NCI-H1048 (cell line): ENCODE results near the gene SULT1B1.

ENCODE experiments used
- DNase-seq: peaks from one replicate; lab custom pipeline; 2025; lab: John Stamatoyannopoulos, UW

The SULT1B1 gene

DNA sequence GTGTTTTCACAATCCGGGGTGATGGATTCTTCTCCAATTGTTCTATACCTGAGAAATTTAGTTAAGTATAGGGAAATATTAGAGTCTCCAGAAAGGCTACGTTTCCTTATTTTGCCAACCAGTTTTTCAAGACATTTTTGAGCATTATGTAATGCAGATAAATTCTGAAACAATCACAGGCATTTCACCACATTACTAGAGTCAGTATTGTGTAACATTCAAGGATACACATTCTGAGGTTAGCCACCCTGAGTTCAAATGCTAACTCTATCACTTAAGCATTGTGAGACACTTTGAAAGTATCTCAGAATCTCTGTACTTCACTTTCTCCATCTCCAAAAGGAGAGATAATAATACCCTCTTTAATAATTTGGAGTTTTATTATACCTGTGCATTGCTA lies 10.6 kb downstream of the SULT1B1 start:
- no peak for DNase-seq

DNA sequence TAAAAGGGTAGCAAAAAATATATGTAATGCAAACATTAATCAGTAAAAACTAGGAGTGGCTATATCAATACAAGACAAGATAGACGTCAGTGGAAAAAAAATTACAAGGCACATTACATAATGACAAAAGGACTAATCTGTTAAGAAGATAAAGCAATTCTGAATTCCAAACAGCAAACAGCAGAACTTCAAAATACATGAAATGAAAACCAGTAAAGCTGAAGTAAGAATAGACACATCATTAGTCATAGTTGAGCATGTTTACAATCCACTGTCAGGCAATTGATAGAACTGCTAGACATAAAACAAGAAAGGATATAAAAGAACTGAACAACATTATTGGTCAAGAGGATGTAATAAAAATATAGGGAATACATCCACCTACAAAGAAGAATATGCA lies 12.2 kb downstream of the SULT1B1 start:
- DNase-seq, result no peak

DNA sequence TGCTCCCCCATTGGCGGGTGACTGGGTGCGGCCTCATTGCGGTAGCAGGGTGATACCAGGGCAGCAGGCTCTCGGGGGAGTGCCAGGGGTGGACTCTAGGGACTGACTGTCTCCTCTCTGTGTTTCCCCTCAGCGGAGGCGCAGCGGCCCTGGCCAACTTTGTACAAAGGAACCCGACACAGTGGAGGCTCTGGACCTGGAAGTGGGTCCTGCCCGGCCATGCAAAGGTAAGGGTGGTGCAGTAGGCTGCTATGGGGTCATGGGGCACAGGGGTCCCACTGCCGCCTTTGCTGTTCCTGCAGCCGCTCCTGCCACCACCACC lies 16.3 kb downstream of the SULT1B1 start:
- no peak for DNase-seq

DNA sequence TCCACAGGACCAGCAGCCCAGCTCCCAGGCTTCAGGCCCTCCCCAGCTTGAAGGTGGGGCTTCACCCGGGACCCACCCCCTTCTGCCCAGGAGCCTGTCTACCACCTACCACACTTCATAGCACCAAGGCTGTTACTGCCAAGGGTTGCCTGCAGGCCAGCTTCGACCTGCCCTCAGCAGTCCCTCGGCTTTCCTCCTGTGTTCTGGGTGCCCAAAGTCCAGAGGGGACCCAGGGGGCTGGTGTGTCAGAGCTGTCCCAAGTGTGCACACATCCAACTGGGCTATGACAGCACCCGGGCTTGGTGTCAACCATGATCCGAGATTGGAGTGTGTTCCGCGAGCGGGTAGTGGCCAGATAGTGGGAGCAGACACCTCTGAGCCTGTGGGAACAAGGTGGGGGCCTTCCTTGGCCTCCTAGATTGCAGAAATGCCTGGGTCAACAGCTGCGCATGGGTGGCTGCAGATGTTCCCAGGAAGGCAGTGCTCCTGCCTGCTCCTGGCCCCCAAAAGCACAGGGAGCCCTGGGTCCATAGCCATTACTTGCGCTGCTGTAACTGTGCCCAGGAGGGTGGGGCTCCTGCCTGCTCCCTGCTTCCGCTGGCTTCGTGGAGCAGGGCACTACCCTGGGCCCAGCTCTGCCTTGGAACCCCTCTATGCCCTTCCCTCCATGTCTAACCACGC lies 16.8 kb downstream of the SULT1B1 start:
- no peak for DNase-seq

DNA sequence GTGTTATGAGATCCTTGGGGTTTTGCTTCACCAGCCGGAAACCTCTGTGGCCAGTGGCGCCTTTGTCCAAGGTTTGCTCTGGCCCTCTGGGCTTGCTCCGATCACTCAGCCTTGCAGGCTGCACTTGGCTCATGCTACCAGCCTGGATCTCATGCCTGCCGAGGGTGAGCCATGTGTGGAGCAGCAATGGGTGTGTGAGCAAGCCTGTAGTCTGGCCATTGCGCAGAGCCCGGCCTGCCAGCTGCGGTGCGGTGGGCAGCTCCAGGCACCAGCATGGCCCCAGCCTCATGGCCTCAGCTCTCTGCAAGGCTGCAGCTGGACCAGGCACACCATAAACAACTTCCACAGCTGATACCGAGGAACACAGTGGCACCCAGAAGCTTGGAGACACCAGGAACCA lies 17.8 kb downstream of the SULT1B1 start:
- no peak for DNase-seq

DNA sequence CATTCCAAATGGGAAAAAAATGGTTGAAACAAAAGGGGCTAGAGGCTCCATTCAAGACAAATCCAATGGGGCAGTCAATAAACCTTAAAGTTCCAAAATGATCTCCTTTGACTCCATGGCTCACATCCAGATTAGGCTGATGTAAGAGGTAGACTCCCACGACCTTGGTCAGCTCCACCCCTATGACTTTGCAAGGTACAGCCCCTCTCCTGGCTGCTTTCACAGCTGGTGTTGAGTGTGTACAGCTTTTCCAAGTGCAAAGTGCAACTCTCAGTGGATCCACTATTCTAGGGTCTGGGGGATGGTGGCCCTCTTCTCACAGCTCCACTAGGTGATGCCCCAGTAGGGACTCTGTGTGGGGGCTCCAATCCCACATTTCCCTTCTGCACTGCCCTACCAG lies 21.5 kb downstream of the SULT1B1 start:
- DNase-seq, result no peak

DNA sequence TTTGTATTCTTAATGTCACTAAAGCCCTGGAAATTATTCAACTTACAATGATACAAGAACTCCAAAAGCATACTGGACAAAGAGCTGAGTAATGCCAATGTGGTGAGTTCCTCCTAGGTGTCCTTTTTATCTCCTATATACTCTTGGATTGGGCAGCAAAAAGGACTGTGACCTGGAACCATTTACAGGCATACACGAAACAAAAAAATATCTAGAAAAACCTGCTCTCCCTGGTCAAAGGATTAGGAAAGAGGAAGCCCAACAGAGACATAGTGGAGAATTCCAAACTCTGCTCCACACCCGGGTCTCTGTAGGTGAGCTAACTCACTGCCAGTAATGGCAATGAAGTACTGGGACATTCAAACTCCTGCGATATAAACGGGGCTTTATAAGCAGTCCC lies 25.3 kb downstream of the SULT1B1 start:
- DNase-seq, result no peak

DNA sequence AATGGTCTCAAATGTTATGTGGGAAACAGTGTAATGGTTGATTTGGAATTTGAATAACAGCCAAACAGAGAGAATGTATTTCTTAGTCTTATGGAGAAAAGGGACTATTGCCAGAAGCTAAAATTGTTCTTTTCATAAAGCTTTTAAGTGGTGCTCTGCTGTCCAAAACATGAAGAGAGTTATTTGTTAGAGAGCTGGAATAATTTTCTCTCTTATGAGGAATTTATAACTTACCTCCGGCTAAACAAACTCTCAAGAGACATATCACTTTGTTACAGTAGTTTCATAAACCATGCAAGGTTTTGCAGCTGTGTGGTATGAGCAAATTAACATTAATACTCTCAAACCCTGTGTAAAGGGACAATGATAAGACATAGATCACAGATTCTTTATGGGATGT lies 28.6 kb downstream of the SULT1B1 start:
- DNase-seq, result peak; percentile 78

DNA sequence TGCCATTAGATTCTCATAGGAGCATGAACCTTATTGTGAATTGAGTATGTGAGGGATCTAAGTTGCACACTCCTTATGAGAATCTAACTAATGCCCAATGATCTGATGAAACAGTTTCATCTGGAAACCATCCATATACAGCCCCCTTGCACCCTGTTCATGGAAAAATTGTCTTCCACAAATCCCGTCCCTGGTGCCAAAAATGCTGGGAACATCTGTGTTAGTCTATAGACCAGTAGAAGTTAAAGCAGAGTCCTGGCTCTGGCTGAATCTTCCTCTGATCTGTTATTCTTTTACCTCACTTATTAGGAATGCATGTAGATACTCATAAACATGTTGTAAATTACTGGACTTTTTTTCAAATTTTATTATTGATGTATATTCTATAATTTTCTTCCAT lies 29.2 kb downstream of the SULT1B1 start:
- no peak for DNase-seq

DNA sequence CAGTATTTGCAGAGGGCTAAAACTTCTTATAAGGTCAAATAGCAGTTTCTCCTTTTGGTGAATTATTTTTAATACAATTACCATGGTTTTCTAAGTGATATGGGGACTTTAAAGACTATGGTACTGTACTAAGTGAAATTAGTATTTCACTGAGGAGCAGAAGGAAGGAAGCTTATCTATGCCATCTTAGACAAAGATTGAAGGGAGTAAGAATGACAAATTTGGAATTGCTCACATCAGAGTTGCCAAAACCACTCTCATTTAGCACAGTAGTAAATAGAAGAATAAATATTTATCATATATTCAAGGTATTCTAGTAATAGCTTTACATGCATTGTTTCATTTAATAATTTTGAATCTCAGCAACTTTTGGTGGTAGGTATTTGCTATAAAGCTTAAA lies 30.4 kb downstream of the SULT1B1 start:
- no peak for DNase-seq

DNA sequence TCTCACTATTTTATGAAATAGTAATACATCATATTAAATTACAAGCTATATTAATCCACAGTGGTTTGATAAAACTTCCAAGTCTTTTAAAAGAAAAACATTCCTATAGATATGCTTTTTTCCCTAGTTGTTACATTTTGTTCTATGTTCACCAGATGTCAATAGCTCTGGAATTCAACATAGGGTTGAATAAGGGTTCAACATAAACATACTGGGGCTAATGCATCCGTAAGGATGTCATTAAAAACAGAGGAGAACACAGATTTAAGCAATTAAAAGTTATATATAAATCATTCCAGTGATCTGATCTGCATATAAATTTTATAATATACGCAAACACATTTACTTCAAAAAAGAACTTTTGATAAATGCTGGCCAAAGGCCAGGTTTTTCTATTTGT lies 32.5 kb downstream of the SULT1B1 start:
- DNase-seq, result no peak

DNA sequence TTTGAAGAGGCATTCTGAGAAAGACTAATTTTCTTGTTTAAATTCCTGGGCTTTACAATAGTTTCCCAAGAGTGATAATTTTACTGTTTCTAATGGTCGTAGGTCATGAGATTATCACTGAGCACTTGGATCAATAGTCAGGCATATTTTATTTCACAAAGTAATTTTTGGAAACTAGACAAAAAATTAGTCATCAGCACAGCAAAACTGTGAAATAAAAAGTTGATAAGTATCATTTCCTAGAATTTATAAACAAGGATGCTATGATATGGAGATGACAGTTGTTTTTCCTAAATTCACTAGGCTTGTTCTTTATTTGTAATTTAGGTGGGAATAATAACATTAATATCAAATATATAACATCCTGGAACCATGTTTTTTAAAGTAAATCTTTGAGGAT lies 33.0 kb downstream of the SULT1B1 start:
- no peak for DNase-seq

DNA sequence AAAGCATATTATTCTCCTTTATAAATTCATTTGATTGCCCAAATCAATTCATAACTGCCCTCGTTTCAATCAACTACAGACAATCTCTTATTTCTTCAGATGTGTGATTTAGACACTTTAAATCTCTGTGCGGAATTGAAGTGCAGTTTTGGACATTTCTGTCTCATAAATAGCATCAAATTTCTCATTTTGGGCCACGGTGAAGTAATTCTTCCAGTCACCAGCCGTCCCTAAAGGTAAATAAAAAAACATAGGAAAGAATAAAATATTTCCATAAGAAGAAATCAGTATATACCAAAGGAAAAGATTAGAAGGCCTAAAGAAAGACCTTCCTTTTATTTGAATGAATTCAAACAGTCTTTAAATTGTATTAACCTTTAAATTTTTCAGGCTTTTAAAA lies 33.4 kb downstream of the SULT1B1 start:
- no peak for DNase-seq

DNA sequence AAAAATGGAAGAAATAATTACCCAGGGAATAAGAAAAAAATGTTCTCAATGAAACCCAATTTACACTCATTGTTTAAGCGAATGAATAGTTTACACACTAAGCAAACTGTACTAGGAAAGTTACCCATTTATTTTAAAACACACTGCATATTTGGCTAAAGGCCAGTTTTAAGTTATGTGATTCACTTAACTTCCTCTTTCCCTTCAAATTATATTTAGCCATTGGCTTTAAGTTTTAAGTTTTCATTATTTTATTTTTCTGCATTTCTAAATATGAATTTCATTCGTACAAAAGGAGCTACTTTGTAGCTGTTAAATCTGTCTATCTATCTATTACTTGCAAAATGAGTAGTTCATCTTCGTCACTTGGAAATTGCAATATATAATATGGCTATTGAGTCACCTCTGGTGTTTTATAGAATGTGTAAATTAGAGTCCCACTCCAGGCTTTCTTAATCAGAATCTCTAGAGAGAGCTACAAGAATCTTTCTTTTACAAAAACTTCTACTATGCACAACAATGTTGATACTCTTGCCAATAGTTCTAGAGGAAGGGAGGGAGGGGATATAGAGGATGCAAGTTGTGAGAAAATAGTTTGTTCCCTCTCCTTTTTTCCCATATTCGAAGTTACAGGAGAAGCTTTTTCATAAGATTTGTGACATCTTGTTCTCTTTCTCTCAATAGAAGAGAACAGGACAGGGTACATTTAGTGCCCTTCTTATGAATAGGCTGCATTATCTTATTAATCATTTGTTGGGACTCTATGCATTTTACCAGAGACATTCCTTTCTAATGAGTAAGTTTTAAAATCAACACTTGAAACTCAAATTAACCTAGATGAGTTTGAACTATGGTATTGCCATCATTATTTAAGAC lies 41.8 kb downstream of the SULT1B1 start:
- no peak for DNase-seq

DNA sequence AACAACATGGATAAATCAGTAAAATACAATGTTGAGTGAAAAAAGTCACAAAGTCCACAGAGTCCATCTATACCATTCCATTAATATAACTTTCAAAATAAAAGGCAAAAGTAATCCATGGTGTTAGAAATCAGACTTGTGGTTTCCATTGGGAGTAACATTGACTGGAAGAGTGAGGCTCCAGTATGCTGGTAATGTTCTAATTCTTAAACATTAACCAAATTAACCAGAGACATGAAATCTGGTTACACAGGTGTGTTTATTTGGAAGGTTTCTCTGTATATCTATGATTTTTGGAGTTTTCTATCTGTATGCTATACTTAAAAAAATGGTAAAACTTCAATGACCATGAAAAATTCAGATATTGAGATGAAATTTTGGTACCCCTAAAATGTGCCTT lies 42.6 kb downstream of the SULT1B1 start:
- DNase-seq, result no peak

DNA sequence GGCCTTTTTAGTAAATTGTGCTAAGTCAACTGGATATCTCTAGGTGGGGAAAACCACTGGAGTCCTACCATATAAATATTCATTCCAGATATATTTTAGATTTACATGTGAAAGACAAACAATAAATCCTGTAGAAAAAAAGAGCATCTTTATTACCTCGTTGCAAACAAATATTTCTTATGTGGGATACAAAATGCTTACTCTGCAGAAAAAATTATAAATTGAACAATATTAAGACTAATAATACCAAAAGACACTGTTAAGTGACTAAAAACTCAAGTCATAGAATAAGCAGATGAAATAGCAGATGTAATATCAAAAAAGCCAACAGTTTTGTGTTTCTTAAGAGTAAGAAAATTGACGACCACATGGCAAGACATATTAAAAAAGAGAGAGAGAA lies 43.8 kb downstream of the SULT1B1 start:
- no peak for DNase-seq

DNA sequence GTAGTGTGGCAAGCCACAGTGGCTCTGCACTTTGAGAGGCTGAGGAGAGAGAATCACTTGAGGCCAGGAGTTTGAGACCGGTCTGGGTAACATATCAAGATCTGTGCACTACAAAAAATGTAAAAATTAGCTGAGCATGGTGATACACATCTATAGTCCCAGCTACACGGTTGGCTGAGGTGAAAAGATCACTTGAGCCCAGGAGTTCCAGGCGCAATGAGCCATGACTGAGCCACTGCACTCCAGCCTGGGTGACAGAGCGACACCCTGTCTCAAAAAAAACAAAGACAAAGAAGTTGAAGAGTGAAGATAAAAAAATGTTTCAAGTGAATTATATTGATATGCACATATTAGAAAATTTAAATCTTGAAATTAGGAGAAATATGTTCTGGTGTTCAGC lies 46.3 kb downstream of the SULT1B1 start:
- no peak for DNase-seq

DNA sequence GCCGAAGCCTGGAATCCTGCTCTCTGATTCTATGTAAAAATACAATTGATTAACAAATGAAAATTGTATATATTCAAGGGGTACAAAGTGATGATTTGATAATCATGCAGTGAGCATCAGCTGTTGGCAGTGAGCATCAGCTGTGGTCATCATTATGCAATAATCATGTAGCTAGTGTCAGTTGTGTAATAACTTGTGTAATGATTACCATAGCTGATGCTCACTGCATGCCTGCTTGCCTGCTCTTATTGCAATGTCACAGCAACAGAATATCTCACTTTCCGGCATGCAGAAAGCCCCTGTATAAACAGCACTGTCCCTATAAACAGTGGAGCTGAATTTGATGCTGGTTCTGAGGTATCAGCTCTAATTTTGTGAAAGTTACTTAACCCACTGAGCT lies 46.8 kb downstream of the SULT1B1 start:
- DNase-seq, result no peak

DNA sequence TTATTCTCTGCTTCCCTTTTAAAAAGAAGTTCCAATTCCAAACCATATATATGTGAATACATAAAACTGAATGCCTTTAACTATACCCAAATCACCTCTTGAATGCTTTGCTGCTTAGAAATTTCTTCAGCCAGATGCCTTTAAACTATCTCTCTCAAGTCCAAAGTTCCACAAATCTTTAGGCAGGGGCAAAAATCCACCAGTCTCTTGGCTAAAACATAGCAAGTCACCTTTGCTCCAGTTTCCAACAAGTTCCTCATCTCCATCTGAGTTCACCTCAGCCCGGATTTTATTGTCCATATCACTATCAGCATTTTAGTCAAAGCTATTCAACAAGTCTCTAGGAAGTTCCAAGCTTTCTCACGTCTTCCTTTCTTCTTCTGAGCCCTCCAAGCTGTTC lies 49.8 kb downstream of the SULT1B1 start:
- no peak for DNase-seq

DNA sequence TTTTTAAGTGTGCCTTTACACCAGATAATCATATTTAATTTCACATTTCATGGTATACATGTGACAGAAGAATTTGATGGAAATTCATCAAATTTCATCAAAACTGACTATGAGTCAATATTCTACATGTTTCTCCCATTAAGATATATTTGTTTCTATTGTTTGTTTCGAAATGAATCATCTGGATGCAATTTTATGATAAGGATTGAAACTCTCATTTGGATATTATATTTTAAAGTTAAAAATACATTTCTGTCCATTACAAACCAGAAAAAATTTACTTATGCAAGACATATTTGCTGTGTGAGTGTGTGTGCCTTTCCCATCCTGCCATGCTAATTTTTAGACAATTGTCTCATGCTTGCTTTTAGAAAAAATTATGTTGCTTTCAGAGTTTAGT lies 52.2 kb downstream of the SULT1B1 start:
- DNase-seq, result no peak

DNA sequence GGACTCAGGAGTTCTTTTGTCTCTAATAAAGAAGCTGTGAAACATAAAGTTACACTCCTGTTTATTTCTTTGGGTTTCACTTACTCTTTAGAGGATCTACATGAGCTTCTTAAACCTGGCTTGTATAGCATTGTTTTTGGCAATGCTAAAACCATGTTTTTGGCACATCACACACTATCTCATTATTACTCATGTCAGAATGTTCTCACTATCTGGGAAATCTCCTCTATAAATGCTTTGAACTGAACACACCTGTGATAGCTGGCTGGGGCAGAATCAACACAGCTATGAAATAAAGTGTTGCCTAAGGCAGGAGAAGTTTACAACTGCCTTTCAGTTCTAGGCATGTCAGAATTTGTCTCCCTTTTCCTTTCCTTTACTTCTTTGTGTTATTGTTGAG lies 52.6 kb downstream of the SULT1B1 start:
- DNase-seq, result no peak

DNA sequence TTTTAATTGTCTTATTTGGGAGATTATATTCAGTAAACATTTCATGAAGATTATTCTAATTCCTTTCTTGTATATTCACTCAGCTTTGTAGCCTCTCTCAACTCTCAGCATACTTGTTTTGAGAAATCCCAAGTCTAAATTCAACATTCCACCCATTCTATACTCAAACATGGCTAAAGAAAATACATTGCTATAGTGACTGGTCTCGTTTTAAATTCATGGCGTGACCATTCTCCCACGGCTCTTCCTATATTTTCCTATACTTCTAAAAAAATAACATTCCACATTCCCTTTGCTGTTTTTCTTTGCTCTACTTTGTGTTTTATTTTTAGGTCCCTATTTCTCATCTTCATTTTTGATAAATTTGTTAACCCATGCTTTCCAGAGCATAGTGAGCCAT lies 58.2 kb downstream of the SULT1B1 start:
- no peak for DNase-seq

DNA sequence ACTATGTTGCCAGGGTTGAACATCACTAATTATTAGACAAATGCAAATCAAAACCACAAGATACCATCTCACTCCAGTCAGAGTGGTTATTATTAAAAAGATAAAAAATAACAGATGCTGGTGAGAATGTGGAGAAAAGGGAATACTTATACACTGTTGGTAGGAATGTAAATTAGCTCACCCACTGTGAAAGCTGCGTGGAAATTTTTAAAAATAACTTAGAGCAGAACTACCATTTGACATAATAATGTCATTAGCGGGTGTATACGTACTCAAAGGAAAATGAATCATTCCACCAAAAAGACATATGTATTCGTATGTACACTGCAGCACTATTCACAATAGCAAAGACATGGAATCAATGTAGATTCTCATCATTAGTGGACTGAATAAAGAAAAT lies 58.7 kb downstream of the SULT1B1 start:
- DNase-seq, result no peak
